KOPT-K1 (cell line): Measurements from ENCODE around the gene G3BP2.
A peak's percentile ranks its signal among the peaks of the same experiment; 100 is the strongest.
"Not testable (repeated sequence)": the region's sequence is repeated elsewhere in the genome, so short reads cannot be mapped to it uniquely, and the experiment has no call there.

Experiments used
- H3K27ac ChIP-seq: fragments of 200-600 bp; sonication (generic); 2 replicates; pipeline ENCODE4 v1.5.1; 2016; ENCODE audit warnings: antibody characterized with exemption, mild to moderate bottlenecking, low read depth, low read length; ENCODE audit not compliant: poor library complexity, severe bottlenecking
- H3K36me3 ChIP-seq: fragments of 200-600 bp; sonication (generic); 2 replicates; pipeline ENCODE4 v1.5.1; 2017; ENCODE audit warnings: antibody characterized with exemption, mild to moderate bottlenecking, low read length, moderate library complexity; ENCODE audit not compliant: insufficient read depth
- H3K9me3 ChIP-seq: fragments of 200-600 bp; sonication (generic); 2 replicates; pipeline ENCODE4 v1.5.1; 2017; ENCODE audit warnings: antibody characterized with exemption, low read length, mild to moderate bottlenecking; ENCODE audit not compliant: insufficient read depth, poor library complexity, severe bottlenecking

G3BP2 gene

DNA sequence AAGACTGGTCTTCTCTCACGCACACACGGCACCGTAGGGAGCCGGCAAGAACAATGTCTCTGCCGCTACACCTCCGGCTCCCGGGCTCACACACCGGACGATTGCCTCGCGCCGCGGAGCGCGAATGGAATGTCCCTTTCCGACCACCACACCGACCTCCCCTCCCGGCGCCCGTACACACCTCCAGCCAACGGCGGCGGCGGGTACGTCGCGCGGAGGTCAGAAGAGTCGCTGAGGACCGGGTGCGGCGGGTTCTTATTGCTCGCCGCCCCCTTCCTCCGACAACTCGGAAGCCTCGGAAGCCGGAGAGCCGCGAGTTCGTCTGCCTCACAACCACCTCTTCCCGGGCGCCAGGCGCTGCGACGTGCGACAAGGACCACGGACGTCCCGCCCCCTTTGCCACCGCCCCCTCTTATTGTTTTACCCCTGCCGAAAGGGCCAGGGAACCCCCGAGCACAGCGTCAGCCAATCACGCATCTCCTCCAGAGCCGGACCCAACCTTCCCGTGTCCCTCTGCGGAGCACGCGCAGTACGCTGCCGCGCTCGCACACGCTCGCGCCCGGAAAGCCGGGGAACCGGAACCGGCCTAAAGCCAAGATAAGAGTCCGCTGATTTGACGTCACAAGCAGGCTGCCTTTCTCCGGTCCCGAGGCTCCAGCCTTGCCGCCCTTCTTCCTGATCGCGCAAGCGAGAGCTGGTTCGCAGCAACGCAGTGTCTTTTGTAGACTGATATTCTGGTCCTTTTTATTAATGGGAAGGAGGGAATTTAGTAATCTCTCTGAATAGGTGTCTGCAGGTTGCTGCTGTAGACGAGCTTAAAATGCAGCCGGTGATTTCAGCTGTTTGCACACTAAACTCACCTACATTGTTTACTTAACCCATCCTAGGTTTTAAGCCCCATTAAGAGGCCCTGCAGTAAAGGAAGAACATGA is at the start of gene G3BP2:
Gene G3BP2 (minus strand): TSS at position 385 of the 932 bp plus-strand sequence. CDS start 11,386 bp downstream, outside the sequence.
- Histone ChIP-seq H3K9me3 (no peaks in the 10 kb centered on the region), H3K36me3 (0 out of 2 replicates have a peak, but pooled peaks cover 5% of the 10 kb centered on the region), H3K27ac (peak within 1 kb of the TSS; percentile 89)

DNA sequence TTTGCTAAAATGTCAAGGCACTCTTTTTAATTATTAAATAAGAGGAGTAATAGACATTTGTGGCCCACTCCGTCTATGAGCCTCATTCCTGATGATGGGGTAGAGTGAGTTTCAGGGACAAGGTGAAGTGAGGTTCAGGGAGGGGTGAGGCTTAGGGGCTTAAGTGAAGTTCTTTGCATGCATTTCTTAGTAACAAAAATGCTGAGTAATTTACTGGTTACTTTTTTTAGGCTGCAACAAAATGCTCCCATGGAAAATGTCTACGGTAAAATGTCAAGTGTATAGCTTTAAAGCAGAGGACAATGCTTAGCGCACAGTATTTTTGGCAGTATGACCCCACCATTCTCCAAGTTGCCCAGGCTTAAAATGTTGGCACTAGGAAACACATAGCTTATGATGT is 49.2 kb upstream of the G3BP2 start:
- H3K27ac ChIP-seq, result no peak overlapping the region
- H3K9me3 ChIP-seq, result no peaks in the 10 kb centered on the region
- 0 out of 2 replicates have a peak, but pooled peaks cover 8% of the 10 kb centered on the region for H3K36me3 ChIP-seq

DNA sequence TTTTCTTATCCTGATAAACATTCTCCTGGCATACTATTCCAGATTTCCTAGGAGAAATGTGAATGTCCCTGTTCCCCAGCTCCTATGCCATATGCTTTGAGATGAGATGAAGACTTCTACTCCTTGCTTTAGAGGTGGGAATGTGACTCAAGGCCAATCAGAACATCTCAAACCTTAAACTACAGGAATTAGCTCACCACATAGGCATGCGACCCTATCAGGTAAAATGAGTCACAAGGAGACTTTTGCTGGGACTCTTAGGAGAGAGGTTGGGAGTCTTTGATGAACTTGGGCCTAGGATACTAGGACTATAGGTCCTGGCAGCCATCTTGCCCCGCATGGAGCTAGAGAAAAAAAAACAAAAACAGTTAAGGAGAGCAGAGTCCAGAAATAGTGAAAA is 45.3 kb upstream of the G3BP2 start:
- no peak overlapping the region for H3K27ac ChIP-seq
- 0 out of 2 replicates have a peak, but pooled peaks cover 8% of the 10 kb centered on the region for H3K36me3 ChIP-seq
- H3K9me3 ChIP-seq, result no peaks in the 10 kb centered on the region

DNA sequence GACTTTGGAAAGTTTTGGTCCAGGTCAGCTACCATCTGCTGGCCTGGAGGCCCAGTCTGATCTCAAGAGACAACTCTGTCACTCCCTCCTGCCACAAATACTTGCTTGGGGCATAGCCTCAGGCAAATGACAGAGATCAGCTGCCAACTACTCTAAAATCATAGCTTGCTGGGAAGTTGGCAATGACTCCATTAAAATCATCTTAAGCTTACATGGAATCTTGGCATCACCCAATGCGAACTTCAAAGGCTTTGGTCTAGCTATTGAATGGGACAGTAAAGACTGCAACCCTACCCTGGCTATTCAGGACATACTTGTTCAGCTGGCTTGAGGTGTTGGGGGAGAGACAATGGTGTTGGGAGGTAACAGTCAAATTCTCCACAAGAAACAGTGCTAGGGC is 44.2 kb upstream of the G3BP2 start:
- H3K27ac ChIP-seq, result no peak overlapping the region
- no peaks in the 10 kb centered on the region for H3K9me3 ChIP-seq
- H3K36me3 ChIP-seq, result 0 out of 2 replicates have a peak, but pooled peaks cover 8% of the 10 kb centered on the region

DNA sequence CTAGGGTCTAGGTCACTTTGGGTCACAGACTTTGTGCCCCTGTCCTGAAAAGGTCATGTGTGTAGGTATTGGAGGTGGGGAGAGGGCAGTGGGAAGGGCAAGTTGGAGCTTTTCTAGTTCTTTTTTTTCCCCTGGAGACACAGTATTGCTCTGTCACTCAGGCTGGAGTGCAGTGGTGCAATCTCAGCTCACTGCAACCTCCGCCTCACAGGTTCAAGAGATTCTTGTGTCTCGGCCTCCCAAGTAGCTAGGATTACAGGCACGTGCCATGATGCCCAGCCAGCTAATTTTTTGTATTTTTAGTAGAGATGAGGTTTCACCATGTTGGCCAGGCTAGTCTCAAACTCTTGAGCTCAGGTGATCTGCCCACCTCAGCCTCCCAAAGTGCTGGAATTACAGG is 42.8 kb upstream of the G3BP2 start:
- H3K9me3 ChIP-seq, H3K36me3 ChIP-seq, H3K27ac ChIP-seq: not testable (repeated sequence)

DNA sequence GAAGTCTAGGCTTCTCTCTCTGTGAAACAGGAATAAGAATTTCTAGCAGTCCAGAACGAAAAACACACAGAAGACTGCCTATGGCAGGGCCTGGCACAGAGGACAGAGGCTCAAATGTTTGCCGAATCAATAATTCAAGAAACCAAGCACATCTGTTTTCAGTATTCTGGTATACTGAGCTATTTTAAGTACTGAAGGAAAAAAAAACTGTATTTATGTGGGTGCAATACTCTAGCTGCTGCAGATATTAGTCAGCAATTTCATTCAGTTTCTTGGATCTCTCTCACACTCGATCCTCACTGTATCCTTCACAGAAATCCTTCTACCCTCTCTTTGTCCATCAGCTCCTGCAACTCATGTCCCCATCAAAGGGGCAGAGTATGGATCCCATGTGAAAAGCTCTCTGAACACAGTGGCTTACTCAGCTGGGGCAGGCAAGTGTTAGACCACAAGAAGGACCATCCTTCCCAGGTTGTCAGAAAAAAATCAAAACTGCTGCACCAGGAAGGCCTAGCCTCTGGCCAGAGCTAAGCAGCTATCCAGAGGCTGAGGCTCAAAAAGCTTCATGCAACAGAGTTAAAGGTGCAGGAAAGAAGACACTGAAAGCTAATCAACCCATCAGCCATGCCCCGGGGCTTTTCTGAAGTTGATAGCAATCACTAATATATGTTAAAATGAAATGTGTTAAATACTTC is 42.0 kb upstream of the G3BP2 start:
- Histone ChIP-seq H3K36me3 (0 out of 2 replicates have a peak, but pooled peaks cover 8% of the 10 kb centered on the region), H3K27ac (no peak overlapping the region), H3K9me3 (no peaks in the 10 kb centered on the region)

DNA sequence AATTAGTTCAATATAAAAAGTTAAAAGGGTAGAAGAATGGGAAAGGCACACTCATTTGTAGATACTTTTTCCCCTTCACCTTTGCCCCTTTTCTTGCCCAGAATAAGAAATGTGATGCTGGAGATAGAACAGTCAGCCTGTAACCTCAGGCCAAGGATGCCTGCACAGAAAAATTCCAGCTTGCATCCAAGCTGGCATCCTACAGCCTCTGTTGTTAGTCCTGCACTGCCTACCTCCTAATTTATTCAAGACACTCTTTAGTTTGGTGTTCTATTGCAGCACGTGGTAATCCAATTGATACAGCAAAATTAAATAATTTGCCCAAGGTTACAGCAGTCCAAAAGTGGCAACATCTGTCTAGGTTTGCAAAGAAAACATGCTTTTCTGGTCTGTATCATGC is 41.5 kb upstream of the G3BP2 start:
- H3K9me3 ChIP-seq, result no peaks in the 10 kb centered on the region
- H3K36me3 ChIP-seq, result 0 out of 2 replicates have a peak, but pooled peaks cover 8% of the 10 kb centered on the region
- no peak overlapping the region for H3K27ac ChIP-seq

DNA sequence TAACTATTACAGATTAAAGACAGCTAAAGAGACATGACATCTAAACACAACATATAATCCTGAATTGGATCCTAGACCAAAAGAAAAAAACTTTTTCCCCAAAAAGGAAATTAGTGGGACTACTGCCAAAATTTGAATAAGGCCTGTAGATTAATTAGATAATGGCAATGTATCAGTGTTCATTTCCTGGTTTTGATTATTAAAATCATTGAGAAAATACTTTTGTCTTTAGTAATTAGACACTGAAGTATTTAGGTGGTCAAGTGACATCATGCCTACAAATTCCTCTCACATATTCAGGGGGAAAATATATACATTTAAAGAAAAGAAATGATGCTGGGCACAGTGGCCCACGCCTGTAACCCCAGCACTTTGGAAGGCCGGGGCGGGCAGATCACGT is 40.8 kb upstream of the G3BP2 start:
- H3K27ac ChIP-seq, result no peak overlapping the region
- 0 out of 2 replicates have a peak, but pooled peaks cover 8% of the 10 kb centered on the region for H3K36me3 ChIP-seq
- H3K9me3 ChIP-seq, result no peaks in the 10 kb centered on the region

DNA sequence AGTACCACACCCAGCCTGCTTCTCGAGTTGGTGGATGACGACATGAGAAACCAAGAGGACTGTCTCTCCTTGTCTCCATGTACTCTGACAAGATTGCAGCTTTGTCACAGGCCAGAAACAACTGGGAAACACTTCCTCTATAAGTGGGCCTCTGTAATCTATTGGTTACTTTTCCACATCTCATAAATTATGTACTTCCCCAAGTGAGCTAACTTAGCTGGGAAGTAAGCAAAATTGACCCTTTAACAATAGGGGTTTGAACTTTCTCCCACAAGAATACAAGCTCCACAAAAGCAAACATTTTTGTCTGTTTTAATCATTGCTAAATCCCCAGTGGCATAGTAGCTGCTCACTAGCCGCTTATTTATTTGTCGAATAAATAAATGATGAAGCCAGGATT is 37.0 kb upstream of the G3BP2 start:
- Histone ChIP-seq H3K9me3 (no peaks in the 10 kb centered on the region), H3K36me3 (peaks cover 4% of the 10 kb centered on the region; the same call in 1 of the 2 replicates), H3K27ac (no peak overlapping the region)

DNA sequence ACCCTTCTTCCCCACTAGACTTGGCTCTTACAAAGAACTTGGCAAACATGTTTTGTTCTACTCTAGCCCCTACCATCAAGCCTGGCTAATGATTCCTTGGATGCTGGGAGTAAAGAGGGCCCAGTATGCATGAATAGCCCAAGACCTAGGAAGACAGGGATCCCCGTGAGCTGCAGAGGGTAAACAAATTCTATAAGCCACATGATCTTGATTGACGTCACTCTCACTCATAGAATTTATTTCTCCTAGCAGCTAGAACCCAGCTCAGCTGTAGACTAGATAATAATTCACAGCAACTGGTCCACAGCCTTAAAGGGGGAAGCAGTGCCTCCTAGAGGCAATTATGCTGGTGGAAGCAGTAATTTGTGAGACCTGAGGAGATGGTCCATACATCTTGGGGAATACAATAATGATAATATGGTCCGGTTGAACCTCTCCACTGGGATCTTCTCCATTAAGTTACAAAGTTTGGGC is 35.0 kb upstream of the G3BP2 start:
- H3K36me3 ChIP-seq, result peaks cover 4% of the 10 kb centered on the region; the same call in 1 of the 2 replicates
- no peaks in the 10 kb centered on the region for H3K9me3 ChIP-seq
- H3K27ac ChIP-seq, result no peak overlapping the region

DNA sequence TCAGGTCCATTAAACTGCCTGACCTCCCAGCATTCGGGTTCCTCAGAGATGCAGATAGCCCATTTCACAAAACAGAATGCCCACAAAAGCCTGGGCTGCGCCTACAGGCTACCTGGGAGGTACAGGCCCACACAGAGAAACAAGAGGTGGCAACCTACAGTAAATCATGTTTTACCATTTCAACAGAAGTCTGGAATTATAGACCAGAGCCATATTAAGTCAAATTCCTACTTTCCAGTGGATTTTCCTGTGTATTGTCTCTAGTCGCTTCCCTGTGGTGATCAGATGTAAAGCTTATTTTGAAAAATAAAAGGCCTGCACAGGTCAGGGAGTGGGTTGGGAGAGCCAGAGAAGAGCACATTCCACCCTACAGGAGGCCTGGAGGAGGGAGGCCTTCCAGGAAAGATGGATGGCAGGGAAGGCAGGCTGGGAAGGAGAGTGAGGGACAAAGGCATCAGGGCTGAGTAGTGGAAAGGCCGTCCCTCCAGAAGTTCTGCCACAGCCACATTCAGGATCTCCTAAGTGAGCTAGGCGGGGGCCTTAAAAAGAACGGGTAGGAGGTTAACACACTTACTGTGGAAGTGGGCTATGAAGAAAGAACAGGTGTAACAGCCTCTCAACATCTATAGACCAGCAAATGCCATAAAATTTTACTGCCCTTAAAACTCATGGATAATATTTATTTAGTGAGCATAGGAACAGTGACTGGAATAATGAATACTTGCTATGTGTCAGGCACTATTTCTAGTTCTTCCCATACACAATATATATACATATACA is 32.2 kb upstream of the G3BP2 start:
- H3K9me3 ChIP-seq, result no peaks in the 10 kb centered on the region
- H3K36me3 ChIP-seq, result peaks cover 4% of the 10 kb centered on the region; the same call in 1 of the 2 replicates
- no peak overlapping the region for H3K27ac ChIP-seq

DNA sequence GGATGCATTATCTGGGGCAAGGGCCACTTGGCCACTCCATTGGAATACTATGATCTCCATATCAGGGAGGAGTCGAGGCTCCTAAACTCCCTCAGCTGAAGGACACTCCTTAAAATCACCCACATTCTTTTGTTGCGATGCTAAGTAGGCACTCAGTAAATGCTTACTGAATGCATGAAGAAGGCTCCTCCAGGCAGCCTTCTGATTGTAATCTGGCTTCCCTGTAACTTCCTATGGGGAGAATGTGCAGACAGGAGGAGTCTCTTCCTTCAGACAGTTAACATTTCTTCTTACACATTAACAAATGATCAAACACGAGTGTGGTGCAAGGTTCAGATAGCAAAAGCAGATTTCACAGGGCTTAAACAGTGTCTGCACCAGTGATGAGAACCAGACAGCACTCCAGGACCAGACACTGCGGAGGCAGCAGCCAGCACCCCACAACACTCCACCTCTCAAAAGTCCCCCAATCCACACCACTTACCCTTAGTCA is 29.8 kb upstream of the G3BP2 start:
- H3K36me3 ChIP-seq, result peaks cover 4% of the 10 kb centered on the region; the same call in 1 of the 2 replicates
- H3K27ac ChIP-seq, result no peak overlapping the region
- no peaks in the 10 kb centered on the region for H3K9me3 ChIP-seq

DNA sequence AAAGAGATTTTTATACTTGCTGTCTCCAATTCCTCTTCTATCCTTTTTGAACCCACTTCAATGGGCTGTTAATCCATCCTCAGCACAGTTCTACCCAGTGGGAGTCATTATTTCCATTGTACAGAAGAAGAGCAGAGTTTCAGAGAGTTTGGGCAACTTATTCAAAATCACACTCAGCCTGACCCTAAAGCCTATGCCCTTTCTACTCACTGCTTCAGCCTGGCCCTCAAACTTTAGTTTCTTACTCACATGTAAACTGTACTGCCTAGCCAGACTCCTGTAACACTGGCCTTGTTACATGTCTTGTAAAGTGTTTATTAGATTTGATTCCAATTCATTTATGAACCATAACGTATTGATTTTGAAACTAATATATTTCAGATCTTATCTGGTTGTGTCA is 26.1 kb upstream of the G3BP2 start:
- H3K9me3 ChIP-seq, result no peaks in the 10 kb centered on the region
- H3K36me3 ChIP-seq, result no peaks in the 10 kb centered on the region; the same call in 1 of the 2 replicates
- no peak overlapping the region for H3K27ac ChIP-seq

DNA sequence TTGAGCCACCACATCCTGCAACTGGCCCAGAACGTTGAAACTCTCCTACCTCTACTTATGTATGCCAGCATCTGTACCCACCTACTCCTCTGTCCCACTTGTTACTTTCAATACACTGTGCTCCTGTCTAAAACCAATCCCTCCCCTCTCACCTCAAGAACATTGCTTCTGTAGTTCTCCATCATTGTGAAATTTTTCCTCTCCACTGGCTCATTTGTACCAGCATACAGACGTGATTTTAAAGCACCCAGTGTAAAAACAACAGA is 25.7 kb upstream of the G3BP2 start:
- Histone ChIP-seq H3K9me3 (no peaks in the 10 kb centered on the region), H3K36me3 (peaks cover 3% of the 10 kb centered on the region; the same call in 1 of the 2 replicates), H3K27ac (no peak overlapping the region)
